GM12874 (cell line): ENCODE results near the gene ECHDC3.

ENCODE experiments used
- CTCF ChIP-seq: IDR thresholded peaks from 2 replicates; pipeline ENCODE4 v1.5.1; 2011; ENCODE audit warnings: low read depth, mild to moderate bottlenecking, control low read depth, low read length, moderate library complexity; ENCODE audit not compliant: insufficient read depth

ECHDC3 gene

GRCh38 chr10:11720260-11720741, 21.9 kb upstream of the ECHDC3 start:
- no peak for TF ChIP-seq CTCF

- no peak for TF ChIP-seq CTCF
These were observed 20.4 kb upstream of the ECHDC3 start for GRCh38 chr10:11721806-11722205.

- no peak for TF ChIP-seq CTCF
These were observed 18.8 kb upstream of the ECHDC3 start for GRCh38 chr10:11723359-11723758.

- peak; percentile 77 for TF ChIP-seq CTCF
These were observed 17.0 kb upstream of the ECHDC3 start for GRCh38 chr10:11724938-11725776.

GRCh38 chr10:11725912-11726311, 16.3 kb upstream of the ECHDC3 start:
- no peak for TF ChIP-seq CTCF

- TF ChIP-seq CTCF: no peak
These were observed 14.6 kb upstream of the ECHDC3 start for GRCh38 chr10:11727563-11727962.

GRCh38 chr10:11728353-11728752, 13.8 kb upstream of the ECHDC3 start:
- TF ChIP-seq CTCF: no peak
